HG02852 (cell line): ENCODE results near the gene SERINC5.

Experiments
- ATAC-seq: cut with Tn5 transposase; IDR thresholded peaks from one replicate; pipeline ENCODE4 v1.9.1; 2021; ENCODE audit warnings: mild to moderate bottlenecking, moderate library complexity; ENCODE audit not compliant: unreplicated experiment

Gene SERINC5

DNA sequence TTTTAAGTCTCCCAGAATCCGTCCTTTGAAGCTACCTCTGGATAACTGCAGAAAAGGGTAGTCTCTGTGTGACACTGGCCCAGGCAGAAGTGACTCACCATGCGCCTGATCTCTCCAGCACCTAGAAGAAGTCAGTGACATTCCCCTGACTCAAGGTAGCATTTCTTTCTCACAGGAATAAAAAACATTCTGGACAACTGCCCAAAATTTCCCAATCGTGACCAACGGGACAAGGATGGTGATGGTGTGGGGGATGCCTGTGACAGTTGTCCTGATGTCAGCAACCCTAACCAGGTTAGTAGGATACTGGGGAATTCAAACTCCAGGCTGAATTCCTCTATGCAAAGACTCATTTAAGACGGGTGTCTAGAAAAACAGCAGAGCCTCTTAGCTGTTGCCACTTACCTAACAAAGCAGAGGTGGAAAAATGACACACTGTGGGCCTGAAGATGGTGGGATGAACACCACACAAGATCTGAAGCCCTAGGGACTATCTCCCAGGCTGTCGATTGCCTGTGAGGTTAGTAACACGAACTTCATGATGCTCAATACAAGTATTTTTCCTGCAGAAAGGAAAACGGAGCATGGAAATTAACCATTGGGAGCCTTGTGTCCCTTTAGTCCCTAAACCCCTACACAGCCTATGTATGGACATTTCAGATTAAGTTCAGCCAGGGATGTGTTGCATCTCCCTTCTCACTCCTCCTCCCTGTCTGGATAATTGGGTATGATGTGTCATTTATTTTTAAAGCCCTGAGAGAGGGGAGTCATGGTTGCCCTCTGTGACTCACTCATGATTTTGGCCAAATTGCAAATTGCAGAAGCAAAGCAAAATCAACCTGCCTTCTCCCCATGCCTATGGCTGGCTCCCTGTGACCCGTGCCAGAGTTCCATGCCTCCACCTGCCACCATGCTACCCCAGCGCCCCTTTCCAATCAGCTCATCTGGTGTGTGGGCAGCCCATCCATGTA, 183.5 kb downstream of the SERINC5 start:
- no peak for ATAC-seq

DNA sequence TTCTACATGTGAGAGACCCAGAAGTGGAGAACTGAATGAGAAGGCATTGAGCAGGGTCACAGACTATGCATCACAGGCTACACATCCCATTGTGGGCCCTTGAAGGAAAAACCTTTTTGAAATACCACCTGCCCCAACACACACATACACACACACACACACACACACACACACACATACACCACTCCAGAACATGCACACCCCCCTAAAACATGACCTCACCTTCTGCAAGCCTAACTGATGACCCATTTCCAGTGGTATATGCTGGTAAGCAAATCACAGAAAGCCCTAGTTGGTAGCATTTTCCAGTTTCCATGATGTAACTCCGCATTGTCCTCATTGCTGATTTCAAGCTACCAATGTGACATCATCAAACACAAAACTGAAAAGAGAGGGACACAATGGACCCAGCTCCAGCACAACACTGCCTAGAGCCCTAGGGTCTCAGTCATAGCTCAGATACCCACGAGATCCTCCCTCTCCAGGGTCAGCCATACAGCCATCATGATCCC, 184.3 kb downstream of the SERINC5 start:
- no peak for ATAC-seq

DNA sequence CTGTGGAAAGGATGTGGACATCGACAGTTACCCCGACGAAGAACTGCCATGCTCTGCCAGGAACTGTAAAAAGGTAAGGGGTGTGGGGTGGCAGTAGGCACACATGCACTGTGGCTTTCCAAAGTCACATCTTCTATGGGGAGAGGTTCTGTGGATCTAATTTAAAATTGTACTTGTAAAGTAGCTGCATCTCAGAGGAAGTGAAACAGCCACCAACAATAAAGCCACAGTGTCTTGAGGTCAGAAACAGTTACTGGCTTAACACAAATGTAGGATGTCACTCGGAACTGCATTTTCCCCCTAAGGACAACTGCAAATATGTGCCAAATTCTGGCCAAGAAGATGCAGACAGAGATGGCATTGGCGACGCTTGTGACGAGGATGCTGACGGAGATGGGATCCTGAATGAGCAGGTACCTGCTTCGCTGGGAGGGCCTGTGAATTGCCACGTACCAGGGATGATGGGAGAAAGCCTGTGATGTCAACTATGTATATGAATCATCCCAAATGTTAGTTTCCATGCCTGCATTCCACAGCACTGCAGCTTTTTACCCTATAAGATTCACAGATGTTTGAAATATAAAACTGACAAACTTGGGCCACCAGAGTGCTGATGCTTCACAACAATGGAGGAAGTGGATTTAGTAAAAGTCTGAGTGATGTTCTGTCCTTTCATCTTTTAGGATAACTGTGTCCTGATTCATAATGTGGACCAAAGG, 185.4 kb downstream of the SERINC5 start:
- peak; percentile 68 for ATAC-seq

DNA sequence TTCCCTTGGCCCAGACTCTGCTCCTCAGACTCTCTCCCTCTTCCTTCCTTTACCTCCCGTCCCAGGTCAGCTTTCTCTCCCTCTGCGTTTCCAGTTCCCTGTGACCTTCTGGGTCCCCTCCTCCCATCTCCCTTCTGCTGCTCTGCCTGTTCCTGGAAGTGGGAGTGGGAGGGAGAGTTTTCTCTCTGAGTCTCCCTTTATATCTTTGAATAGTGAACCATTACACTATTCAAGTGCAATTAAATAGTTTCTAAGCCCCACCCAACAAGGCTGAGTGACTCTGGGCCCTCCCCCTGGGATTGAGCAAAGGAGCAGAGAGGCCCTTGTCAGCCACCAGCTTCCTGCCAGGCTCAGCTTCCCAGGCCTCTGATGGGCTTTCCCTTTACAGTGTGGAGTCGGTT, 185.9 kb downstream of the SERINC5 start:
- ATAC-seq: no peak

DNA sequence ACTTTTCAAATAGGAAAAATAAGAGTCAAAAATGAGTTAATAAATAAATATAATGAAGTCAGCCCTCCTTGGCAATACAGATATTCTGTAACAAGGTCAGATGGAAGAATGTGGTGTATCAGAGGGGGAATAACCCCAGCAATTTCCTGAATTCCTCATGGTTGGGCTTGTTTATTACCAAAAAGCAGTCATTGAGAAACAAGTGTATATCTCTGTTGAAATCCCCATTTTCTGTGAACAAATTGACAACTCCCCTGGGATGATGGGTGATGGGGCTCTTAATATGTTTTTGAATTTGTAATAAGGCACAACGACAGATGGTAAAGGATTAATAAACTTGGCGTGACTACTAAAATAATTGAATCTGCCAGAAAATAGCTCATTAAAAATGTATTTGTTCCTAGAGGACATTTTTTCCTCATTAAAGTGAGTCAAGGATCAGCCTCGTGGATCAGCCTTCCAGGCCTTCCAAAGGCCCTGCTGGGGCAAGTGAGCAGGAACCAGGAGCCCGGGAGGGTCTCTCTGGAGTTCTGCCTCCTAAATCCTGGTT, 186.5 kb downstream of the SERINC5 start:
- ATAC-seq: no peak

DNA sequence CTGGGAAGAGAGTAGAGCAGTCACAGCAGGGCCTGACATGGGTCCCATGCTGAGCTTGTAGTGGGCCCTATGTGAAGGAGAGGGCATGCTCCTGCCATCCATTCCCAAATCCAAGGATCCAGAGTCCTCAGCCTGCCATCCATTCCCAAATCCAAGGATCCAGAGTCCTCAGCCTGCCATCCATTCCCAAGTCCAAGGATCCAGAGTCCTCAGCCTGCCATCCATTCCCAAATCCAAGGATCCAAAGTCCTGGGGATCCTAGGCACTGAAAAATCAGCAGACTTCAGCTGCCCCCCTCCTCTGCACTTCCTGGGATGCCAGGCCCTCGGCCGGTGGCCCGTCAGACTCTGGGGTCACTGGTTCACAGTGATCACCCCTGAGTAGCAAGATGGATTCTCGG, 187.1 kb downstream of the SERINC5 start:
- no peak for ATAC-seq

DNA sequence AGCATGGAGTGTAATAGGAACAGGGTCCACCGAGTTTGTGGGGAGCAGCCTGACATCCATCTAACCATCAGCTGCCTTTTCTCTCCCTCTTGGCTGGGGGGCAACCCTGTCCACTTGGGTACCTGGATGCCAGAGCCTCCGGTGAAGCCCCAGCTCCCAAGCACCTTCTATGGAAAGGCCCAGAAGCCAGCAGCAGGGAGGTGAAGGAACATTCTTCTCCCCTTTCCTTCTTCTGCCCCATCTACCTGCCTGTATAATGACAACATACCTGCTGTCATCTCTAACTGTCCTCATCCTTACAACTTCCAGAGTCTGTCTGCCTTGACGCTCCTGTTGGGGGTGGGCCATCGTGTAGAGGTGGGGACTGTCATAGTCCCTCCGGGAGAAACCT, 187.6 kb downstream of the SERINC5 start:
- no peak for ATAC-seq

DNA sequence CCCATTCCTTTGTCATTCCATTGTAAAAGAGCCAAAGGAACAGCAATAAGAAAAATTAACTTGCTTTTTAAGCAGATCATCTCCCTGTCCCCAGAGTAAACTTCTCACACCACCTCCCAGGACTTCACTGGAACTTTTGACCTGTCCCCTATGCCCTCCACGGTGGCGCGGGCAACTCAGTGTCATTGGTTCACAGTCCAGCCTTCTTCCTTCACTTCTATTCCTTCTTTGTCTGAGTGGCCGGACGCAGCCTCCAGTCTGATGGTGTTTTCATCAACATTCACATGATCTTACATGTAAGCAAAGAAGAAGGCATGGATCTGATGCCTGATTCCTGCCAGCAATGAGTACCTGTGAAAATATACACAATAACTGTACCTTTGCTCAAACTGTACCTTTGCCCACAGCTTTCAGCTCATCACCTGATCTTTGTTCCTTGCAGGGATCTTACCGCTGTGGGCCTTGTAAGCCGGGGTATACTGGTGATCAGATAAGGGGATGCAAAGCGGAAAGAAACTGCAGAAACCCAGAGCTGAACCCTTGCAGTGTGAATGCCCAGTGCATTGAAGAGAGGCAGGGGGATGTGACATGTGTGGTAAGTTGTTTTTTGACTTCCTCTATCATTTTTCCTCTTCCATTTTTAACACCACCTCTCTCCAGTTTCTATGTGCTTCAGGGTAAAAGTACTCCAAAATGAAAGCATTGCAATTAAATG, 188.2 kb downstream of the SERINC5 start:
- ATAC-seq: no peak

DNA sequence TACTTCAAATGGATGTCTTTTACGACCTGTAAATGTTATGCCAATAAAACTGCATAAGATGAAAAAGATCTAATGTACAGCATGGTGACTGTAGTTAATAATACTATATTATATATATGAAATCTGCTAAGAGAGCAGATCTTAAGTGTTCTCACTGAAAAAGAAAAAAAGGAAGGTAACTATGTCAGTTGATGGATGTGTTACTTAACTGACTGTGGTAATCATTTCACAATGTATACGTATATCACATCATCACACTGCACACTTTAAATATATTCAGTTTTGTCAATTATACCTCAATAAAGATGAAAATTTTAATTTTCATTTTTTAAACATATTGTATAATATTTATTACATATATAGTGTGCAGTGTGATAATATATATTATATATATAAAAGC, 188.8 kb downstream of the SERINC5 start:
- no peak for ATAC-seq

DNA sequence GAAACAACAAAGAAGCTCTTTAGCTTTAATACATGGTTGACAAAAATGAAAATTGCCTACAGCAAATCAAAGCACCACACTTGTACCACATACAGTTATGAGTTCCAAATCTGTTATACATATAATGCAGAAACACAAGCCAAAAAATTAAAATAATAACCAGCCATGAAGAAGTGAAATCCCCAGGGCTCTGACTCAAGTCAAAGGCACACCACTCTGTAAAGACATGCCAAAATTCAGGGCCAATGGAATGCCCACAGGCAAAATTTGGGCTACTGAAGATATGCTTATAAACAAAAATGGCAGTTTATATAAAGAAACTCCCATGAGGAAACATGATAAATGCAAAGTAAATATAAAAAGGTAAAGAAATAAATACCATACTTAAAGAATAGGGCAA, 191.7 kb downstream of the SERINC5 start:
- no peak for ATAC-seq
